Head of caudate nucleus (tissue), 42 donors: ENCODE data around the gene PPP1R1B.
A peak's percentile ranks its signal among the peaks of the same experiment; 100 is the strongest.

ENCODE experiments used
- DNase-seq, 42 donors: peaks; one replicate each; pipeline versions ENCODE4 v3.0.0 to v3.0.0-alpha.2; 2020 to 2021; ENCODE audit warnings: mixed read lengths in 7 of 42
- intact Hi-C: fragments of 100-400 bp; cut with DNase I; formaldehyde crosslinking; loops from one replicate; pipeline ENCODE4 v1.15.0; 2022

The PPP1R1B gene

DNA sequence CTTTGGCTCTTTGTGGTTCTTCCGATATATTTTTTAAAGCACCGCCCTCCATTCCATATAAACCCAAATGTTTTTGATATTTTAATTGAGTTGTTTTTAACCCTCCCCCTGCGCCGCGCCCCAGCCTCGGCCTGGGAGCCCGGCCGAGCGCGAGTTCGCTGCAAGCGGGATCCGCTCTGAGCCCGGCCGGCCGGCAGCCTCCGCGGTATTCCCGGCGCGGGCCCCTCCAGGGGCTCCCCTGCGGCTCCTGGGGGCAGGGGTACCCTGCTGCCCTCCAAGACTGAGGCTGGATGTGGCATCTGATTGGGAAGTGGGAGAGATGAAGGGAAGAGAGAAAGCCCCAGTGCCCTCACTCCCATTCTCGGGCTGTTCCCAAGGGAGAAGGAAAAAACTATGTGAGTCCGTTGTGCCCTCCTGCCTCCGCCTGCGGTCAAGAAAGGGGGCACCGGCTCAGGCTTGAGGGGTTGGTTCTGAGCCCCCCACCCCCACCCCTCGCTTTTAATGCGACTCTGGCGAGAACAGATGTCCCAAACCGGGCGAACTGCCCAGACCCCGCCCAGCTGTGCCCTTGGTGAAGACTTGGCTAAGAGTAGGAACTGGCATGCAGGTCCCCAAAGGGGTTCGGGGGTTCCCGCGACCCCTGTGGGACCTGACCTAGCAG lies 27.6 kb upstream of the PPP1R1B start:
- intact Hi-C loops, result no loop called here
- DNase-seq, result no peak

DNA sequence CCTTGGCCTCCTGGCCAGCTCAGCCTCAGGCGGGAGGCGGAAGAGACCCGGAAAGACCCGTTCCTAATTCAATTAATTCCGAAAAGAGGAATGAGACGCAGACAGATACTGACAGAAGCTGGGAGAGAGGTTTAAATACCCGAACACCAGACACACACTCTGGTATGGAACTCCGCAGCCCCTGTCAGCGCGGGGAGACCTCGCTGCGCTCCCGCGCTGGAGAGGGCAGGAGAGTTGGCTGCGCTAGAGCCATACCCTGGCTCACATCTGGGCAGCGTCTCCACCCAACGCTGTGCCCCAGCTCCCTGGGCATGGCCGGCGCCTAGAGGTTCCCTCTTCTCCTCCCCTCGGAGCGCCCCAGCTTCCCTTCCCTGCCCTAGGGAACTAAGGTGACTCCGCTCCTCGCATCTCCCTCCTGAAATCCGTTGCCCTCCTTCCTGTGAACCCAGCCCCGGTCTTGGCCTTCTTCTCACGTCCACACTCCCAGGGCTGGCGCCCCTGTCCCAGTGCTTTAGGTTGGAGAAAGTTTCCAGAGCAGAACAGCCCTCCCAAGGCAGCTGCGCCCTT lies 27.0 kb upstream of the PPP1R1B start:
- no peak for DNase-seq
- intact Hi-C loops, result no loop called here

DNA sequence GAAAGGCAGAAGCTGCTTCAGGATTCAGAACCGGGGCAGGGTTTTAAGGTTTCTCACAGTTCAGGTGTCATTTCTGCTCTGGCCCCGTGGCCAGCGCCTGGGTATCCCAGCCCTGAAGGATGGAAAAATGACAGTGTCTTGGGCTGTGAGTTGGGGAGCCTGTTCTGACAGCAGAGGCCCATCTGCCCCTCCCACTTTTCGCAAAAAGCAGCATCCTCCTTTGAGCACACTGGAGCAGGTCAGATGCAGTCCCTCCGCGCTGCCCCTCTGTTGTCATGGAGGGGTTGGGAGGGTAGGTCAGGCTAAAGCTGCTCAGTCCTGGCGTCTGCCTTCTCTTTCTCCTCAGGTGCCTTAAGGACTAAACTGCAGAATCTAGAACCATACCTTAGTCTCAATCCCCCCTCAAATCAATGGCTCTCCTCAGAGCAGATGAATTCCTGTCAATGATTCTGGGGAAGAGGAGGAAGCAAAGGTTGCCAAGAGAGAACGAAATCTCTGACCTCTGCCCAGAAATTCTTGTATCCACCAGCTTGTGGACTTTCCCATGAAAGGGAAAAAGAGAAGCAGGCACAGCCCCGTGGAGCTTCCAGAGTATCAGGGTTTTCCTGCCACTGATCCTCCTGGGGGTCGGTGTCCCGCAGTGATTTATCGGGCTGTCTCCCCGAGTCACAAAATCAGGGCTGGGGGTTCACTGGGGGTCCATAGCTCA lies 26.3 kb upstream of the PPP1R1B start:
- no peak for DNase-seq
- intact Hi-C loops, result no loop called here

DNA sequence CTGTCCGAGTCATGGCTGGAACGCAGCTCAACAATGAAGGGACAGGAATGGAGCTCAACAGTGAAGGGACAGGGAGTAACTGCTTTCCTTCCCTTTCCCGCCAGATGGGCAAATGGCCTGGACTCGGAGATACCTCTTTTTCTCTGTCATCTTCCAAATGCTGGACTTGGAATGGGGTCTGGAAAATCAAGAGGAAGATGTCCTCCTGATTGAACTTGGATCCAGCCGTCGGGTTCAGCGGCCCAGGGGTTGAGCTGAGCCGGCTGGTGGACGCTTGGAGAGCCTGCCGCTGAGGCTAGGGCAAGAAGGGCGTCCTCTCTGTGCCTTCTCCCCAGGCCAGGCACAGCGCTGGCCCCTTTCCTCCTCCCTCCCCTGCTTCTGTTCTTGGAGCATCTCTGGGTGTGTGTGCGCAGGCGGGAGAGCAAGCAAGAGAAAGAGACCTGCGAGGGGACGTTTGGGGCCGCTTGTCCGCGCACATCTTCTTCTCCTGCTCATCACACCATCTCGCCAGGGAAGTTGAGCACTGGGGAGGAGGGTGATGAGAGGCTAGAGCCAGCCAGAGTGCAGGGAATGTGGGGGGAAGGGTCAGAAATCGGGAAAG lies 25.7 kb upstream of the PPP1R1B start:
- DNase-seq, result no peak
- intact Hi-C loops, result no loop called here

DNA sequence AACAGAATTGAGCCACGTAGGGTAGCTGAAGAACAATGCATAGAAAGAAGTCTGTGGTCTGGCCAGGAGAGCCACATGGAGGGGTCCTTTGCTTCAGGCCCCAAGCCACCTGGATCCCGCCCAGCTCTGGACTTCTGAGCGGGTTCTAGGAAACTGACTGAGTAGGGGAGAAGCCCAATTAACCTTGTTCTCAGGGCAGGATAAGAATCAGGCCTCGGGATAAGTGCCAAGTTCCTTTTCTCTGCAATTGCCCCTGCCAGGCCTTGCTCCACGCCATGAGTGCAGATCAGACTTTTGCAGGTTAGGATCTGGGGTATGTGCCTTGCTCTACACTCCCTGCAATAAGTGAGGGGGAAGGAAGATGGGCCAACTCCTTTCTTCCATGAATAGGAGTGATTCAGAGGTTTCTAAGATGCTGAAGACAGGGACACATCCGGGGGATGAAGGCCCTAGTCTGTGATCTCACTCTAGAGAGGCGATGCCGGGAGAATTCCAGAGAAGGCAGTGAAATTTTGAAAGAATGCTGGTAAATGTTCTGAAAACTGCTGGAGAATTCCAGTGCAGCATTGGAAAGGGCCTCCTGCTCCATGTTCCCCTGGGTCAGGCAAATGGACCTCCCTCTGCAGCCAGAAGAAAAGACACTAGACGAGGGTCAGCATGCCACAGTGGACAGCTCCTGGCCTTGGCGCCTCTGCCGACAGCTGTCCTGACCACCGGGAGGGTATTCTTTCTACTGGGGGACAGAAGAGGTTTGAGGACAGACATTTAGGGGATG lies 24.8 kb upstream of the PPP1R1B start:
- intact Hi-C loops, result no loop called here
- no peak for DNase-seq

DNA sequence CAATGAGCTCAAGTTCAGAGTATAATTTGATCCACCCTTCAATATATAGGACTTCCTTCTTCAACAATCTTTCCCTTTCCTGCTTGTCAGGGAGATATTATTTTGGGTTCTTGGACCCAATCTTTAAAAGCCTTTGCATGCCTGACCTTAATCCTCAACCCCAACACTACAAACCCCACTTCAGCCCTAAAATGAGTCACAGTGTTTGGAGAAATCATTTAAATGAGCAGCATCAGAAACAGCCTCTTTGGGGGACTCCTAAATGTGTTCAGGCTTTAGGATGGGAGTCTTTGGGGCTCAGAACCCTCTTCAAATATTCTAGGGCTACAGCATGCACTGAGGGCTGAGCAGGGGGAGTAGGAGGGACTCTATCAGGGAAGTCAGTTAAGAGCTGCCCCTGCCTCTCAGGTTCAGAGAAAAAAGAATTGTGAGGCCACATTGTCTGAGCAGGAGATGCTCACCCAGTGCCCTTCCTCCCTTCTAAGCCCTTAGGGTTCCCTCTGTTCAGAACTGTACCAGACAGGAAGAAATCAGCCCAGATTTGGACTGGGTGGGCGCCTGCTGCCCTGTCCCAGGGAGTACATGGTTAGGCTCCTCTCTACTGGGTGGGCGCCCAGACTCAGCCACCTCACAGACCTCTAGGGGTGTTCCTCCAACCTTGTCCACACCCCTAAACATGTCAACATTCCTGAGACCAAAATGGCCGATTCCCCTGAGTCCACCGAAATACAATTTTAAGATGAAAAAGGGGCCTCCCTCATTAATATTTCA lies 24.0 kb upstream of the PPP1R1B start:
- DNase-seq, result no peak

DNA sequence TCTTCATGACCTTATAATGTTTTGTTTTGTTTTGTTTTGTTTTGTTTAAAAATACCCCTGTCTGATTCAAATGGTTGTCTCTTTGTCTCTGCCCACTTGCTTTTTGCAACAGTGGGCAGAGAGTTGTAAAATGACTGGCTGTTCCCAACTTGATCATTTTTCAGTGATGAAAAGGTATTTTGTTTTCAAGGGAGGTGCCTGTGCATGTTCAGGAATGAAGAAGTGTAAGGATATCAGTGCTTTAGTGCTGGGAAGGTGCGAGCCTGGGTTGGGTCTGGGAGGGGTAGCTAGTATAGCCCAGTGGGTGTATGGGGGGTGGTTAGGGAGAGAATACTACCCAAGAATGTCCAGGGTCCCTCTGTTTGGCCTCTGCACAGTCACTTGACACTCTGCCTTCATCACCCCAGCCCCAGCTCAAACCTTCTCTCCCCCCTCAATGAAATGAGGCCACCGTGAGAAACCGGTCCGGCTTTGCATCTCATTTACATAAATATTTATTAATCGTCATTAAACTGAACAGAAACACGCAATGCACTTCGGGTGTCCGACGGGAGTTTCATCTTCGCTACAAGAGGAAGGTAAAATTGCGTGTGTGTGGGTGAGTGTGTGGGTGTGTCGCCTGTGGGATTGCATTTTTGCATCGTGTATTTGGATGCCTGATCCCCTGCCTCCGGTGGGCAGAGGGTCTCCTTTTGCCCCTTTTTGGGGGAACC lies 23.3 kb upstream of the PPP1R1B start:
- intact Hi-C loops, result no loop called here
- no peak for DNase-seq

More for the DNA sequence above, 24.0 kb upstream of the PPP1R1B start:
- intact Hi-C loops, result no loop called here

DNA sequence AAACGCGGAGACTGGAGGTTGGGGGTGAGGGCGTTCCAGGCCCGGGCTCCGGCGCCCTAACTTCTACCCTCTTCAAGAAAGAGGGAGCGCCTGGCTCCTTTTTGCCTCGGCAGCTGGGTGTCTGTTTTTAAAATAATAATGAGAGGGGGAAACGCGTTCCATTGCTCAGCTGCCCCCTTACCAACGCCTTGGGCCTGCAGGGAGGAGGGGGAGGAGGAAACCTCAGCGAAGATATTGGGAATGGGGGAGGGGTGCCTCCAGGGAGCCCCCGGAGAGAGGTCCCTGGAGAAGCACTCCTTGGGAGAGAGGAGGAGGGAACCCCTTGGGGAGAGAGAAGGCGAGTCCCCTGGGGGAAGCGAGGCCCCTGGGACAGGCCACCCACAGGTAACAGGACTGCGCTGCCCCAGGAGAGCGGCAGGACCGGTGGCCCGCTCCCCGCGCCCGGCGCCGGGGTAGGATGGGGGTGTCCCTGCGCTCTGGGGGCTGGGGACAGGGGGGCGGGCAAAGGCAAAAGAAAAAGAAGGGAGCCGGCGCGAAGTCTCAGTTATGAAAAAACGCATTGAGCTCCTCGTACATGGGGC lies 21.8 kb upstream of the PPP1R1B start:
- DNase-seq, result no peak
- intact Hi-C loops, result no loop called here

DNA sequence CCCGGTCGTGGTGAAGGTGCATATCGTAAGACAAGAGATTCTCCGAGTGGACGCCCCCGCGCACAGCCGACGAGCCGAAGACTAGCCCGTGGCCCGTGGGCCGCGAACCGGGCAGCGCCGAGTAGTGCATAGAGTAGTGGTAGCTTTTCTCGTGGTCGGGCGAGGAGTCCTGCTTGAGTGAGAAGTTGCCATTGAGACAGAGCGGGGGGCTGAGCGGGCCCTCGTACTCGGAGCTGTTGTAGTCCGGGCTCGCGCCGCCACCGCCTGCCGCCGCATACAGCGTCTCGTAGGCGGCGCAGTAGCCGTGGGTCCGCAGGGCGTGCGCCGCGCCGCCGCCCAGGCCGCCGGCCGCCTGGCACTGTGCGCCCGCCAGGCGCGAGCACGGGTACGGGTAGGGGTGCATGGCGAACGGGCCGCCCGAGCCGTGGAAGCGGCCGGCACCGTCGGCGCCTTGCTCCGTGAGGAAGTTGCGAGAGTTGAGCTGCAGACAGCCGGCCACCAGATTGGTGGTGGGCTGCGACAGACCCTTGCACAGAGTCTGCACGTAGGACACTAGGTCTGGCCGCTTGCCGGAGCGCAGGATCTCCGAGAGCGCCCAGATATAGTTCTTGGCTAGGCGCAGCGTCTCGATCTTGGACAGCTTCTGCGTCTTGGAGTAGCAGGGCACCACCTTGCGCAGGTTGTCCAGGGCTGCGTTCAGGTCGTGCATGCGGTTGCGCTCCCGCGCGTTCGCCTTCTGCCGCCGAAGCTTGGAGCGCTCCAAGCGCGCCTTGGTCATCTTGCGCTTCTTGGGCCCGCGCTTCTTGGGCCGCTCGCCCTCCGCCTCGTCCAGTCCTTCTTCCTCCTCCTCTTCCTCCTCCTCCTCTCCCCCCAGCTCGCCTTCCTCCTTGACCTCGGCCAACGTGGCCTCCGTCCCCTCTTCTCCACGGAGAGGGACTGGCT lies 21.0 kb upstream of the PPP1R1B start:
- DNase-seq, result no peak

DNA sequence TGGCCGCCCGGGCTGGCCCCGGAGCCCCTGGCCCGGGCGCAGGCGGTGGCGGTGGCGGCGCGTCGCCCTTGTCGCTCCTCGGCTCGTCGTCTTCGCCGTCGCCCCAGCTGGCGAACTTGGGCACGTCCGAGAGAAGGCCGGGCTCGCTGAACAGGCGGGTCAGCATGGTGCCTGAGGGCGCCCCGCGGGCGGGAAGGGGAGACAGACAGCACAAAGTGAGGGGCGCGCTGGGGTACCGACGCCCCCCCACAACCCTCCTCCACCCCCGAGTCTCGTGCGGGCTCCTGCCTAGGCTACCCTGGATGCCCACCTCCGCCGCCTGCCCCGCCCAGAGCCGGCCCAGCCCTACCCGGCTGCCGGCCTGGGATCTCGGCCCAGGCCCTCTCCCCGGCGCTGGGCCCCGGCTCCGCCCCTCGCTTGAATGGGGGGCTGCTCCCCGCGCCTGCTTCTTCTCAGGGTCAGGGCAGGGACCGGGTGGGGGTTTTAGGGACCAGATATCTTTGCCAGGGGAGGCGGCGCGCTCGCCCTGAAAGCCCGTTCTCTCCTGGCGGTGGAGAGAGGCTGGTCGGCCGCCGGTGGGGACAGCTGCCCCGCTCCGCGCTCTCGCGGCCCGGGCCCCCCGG lies 20.2 kb upstream of the PPP1R1B start:
- intact Hi-C loops, result no loop called here

More for the DNA sequence above, 21.0 kb upstream of the PPP1R1B start:
- intact Hi-C loops, result no loop called here

DNA sequence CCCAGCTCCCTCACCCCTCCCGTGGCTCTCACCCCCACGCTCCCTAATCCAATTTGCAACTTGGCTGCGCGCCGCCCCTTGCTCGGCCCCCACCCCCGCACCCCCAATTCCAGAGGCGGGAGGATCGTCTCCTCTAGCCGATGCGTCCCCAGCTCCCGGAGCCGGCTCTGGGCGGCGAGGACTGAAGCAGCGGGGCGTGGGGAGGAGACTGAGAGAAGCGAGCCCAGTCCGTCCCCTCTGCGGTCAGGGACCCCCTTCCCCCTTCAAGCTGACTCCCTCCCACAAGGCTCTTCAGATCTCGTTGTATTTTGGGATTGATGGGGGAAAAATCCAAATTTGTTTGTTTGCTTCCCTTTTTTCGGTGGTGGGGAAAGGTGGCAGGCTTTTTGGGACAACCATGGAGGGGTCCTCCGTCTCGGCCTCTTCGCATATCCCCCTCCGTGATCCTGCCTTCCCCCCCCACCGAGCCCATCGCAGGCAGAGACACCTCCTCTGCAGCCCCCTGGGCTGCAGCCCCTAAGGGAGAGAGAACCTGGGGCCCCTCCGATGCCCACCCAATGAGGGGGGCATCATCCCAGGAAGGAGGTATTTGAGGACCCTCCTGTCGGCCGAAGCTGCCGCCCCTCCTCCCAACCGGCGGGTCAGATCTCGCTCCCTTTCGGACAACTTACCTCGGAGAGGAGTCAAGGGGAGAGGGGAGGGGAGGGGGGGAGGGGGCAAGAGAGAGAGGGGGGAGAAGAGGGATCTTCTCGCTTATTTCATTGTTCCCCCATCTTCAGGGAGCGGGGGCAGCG lies 19.5 kb upstream of the PPP1R1B start:
- no peak for DNase-seq
- intact Hi-C loops, result no loop called here

More for the DNA sequence above, 20.2 kb upstream of the PPP1R1B start:
- DNase-seq, result no peak

DNA sequence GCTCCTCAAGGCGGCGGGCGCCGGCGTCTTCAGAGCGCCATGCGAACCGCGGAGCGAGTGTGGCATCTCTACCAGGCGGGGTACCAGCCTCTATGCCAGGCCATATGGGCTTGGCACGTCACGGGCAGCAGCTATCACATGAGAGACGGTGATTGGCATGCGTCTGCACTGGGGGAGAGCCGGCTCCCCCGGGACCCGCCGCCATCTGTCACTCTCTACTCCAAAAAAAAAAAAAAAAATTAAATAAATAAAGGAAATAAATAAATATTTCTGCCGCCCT lies 19.0 kb upstream of the PPP1R1B start, which contains the start of gene NEUROD2:
Gene NEUROD2 (minus strand): TSS at position 70 of the 280 bp plus-strand sequence. CDS start 1,321 bp downstream, outside the sequence.
- intact Hi-C loops, result no loop called here
- peak in 1 of 42 donors; percentile 31 for DNase-seq

DNA sequence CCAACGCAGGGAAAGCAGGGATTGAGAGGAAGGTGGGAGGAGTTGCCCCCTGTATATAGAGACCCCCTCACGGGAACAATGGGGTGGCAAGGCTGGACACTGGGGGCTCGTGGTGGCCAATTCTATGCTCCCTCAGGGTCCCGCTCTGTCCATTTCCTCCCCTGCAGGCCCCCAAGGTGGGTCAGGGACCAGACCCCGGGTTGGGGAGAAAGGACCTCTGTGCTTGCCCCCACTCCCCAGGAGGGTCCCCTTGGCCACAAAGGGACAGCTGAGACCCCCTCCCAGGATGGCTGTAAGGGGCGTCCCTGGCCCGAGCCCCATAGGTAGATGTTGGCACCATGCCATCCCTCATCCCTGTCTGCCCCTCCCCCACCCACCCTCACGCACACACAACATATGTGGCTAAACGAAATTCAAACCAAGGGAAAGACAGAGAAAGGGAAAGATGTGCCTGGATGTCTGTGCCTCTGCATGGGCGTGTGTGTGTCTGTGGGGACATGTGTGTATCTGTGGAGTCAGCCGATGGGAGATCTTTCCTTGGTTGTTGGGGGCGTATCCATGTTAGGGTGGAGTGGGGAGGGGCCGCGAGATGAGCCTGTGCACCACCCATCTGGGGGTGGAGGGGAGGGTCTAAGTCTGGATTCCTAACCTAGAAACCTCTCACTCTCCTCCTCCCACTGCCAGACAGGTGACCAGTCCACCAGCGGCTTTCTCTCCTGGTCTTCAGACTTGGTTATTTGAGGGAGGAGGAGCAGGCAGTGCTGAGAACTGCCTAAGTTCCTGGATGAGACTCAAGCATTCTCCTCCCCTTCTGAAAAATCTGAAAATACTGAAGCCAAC lies 18.4 kb upstream of the PPP1R1B start:
- no peak for DNase-seq
- intact Hi-C loops, result no loop called here

DNA sequence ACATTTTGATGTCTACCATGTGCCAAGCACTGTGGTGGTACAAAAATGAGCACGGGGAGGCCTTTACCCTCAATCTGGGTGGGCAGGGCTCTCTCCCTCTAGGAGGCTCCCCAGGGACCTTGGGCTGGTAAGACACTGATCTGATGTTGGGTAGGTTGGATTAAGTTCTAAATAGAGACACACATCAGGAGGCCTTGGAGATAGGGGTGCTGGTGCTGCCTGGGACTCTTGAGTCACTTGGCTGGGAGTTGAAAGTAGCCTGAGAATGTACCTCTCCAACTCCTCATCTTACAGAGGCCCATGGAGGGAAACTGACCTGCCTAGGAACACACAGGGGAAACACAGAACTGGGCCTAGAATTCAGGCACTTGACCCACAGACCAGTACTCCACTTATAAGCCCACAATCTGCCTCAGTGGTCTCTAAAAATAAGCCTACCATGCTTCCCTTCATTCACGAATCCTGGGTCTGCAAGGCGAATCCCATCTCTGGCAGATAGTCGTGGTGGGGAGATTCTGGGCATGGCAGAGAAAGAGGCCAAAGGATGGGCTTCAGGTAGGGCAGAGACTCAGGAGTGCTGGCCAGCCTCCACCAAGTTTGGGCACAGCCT lies 17.2 kb upstream of the PPP1R1B start:
- intact Hi-C loops, result no loop called here
- peak in 1 of 42 donors; percentile 35 for DNase-seq
